H9 (cell line): ENCODE results near the gene KCNAB2. TPM values are rescaled to one million over a fixed set of nuclear protein-coding genes. Genes with fewer than 3 reads are reported as not detected.

Experiments used
- DNase-seq: peaks from one replicate; pipeline ENCODE4 v3.0.0-alpha.2; 2017
- H2AFZ ChIP-seq: one replicate; pipeline ENCODE4 v1.6.1; 2013; ENCODE audit warnings: mild to moderate bottlenecking, low read length, control low read depth, moderate library complexity
- H2AK5ac ChIP-seq: 2 replicates; pipeline ENCODE4 v1.6.1; 2013; ENCODE audit warnings: low read length, control low read depth, mixed read lengths; ENCODE audit not compliant: insufficient read length
- H2BK120ac ChIP-seq: one replicate; pipeline ENCODE4 v1.6.1; 2013; ENCODE audit warnings: low read depth, mild to moderate bottlenecking, low read length, control low read depth, inconsistent platforms; ENCODE audit not compliant: poor library complexity, severe bottlenecking
- H2BK12ac ChIP-seq: 2 replicates; pipeline ENCODE4 v1.6.1; 2013; ENCODE audit warnings: low read length, control low read depth, mixed read lengths, low read depth; ENCODE audit not compliant: insufficient read length
- H2BK15ac ChIP-seq: 2 replicates; pipeline ENCODE4 v1.6.1; 2013; ENCODE audit warnings: low read depth, low read length, control low read depth
- H2BK20ac ChIP-seq: one replicate; pipeline ENCODE4 v1.6.1; 2013; ENCODE audit warnings: low read depth, mild to moderate bottlenecking, low read length, control low read depth, inconsistent platforms; ENCODE audit not compliant: poor library complexity, severe bottlenecking
- H2BK5ac ChIP-seq: 2 replicates; pipeline ENCODE4 v1.6.1; 2013; ENCODE audit warnings: low read length, control low read depth, mixed read lengths; ENCODE audit not compliant: insufficient read length
- H3K14ac ChIP-seq: 2 replicates; pipeline ENCODE4 v1.6.1; 2013; ENCODE audit warnings: low read length, control low read depth; ENCODE audit not compliant: insufficient read depth
- H3K18ac ChIP-seq: 2 replicates; pipeline ENCODE4 v1.6.1; 2013; ENCODE audit warnings: low read depth, mild to moderate bottlenecking, mixed read lengths, low read length, control low read depth; ENCODE audit not compliant: insufficient read length
- H3K23ac ChIP-seq: 2 replicates; pipeline ENCODE4 v1.6.1; 2013; ENCODE audit warnings: low read length, control low read depth, mixed read lengths, low read depth; ENCODE audit not compliant: insufficient read length
- H3K23me2 ChIP-seq: 2 replicates; pipeline ENCODE4 v1.6.1; 2013; ENCODE audit warnings: low read depth, mild to moderate bottlenecking, mixed read lengths, low read length, control low read depth; ENCODE audit not compliant: insufficient read length, poor library complexity, severe bottlenecking
- H3K27ac ChIP-seq: 2 replicates; pipeline ENCODE4 v1.5.1; 2013; ENCODE audit warnings: low read length, control low read depth, mixed read lengths, low read depth; ENCODE audit not compliant: insufficient read length
- H3K27me3 ChIP-seq: 2 replicates; pipeline ENCODE4 v1.6.1; 2013; ENCODE audit warnings: low read length, control low read depth, inconsistent platforms; ENCODE audit not compliant: insufficient read depth
- H3K4ac ChIP-seq: 2 replicates; pipeline ENCODE4 v1.6.1; 2013; ENCODE audit warnings: low read depth, mild to moderate bottlenecking, control low read depth, inconsistent platforms, low read length, moderate library complexity
- H3K4me1 ChIP-seq: 2 replicates; pipeline ENCODE4 v1.6.1; 2013; ENCODE audit warnings: low read length, control low read depth, inconsistent platforms; ENCODE audit not compliant: insufficient read depth
- H3K4me2 ChIP-seq: 2 replicates; pipeline ENCODE4 v1.6.1; 2013; ENCODE audit warnings: low read length, control low read depth, mixed read lengths; ENCODE audit not compliant: insufficient read length, insufficient read depth
- H3K56ac ChIP-seq: 2 replicates; pipeline ENCODE4 v1.6.1; 2013; ENCODE audit warnings: low read depth, mild to moderate bottlenecking, mixed read lengths, low read length, control low read depth; ENCODE audit not compliant: insufficient read length
- H3K79me1 ChIP-seq: 2 replicates; pipeline ENCODE4 v1.6.1; 2013; ENCODE audit warnings: low read depth, mild to moderate bottlenecking, moderate library complexity, low read length, control low read depth, inconsistent platforms; ENCODE audit not compliant: insufficient read depth, poor library complexity, severe bottlenecking
- H3K79me2 ChIP-seq: 2 replicates; pipeline ENCODE4 v1.6.1; 2013; ENCODE audit warnings: low read length, control low read depth, inconsistent platforms; ENCODE audit not compliant: insufficient read depth
- H3K9ac ChIP-seq: 2 replicates; pipeline ENCODE4 v1.6.1; 2013; ENCODE audit warnings: low read length, control low read depth, mixed read lengths; ENCODE audit not compliant: insufficient read length; ENCODE audit errors: extremely low read depth
- H3K9me3 ChIP-seq: one replicate; pipeline ENCODE4 v1.6.1; 2013; ENCODE audit warnings: low read depth, low read length, inconsistent platforms; ENCODE audit not compliant: control insufficient read depth
- H3T11ph ChIP-seq: one replicate; pipeline ENCODE4 v1.6.1; 2013; ENCODE audit warnings: mild to moderate bottlenecking, low read length, control low read depth, inconsistent platforms
- H4K20me1 ChIP-seq: one replicate; pipeline ENCODE4 v1.6.1; 2013; ENCODE audit not compliant: control insufficient read depth, insufficient read length, insufficient read depth
- H4K5ac ChIP-seq: 2 replicates; pipeline ENCODE4 v1.6.1; 2013; ENCODE audit warnings: low read depth, mild to moderate bottlenecking, mixed read lengths, low read length, control low read depth; ENCODE audit not compliant: insufficient read length
- H4K8ac ChIP-seq: replicated peaks from 2 replicates; pipeline ENCODE4 v1.6.1; 2013; ENCODE audit warnings: low read length, control low read depth, mixed read lengths, low read depth; ENCODE audit not compliant: insufficient read length
- H4K91ac ChIP-seq: 2 replicates; pipeline ENCODE4 v1.6.1; 2013; ENCODE audit warnings: low read depth, mild to moderate bottlenecking, moderate library complexity, mixed read lengths, low read length, control low read depth; ENCODE audit not compliant: insufficient read length
- H3K27ac Mint-ChIP-seq, 3 experiments: 2 replicates in 2 of 3; 3 replicates in 1 of 3; pipeline ENCODE4 v1.8.0; 2020 to 2021; ENCODE audit warnings: mixed read lengths in 3 of 3, mild to moderate bottlenecking in 1 of 3, moderate library complexity in 1 of 3
- H3K27me3 Mint-ChIP-seq: 2 replicates; pipeline ENCODE4 v1.8.0; 2021; ENCODE audit warnings: low read depth, mild to moderate bottlenecking, moderate library complexity, mixed read lengths
- H3K36me3 Mint-ChIP-seq, 3 experiments: 2 replicates in 2 of 3; 3 replicates in 1 of 3; pipeline ENCODE4 v1.8.0; 2020 to 2021; ENCODE audit warnings: low read depth in 3 of 3, mixed read lengths in 3 of 3; ENCODE audit not compliant: insufficient read depth in 1 of 3
- H3K4me1 Mint-ChIP-seq, 2 experiments: 2 replicates each; pipeline ENCODE4 v1.8.0; 2020; ENCODE audit warnings: mixed read lengths in 2 of 2
- H3K4me3 Mint-ChIP-seq, 2 experiments: 2 replicates in 1 of 2; 3 replicates in 1 of 2; pipeline ENCODE4 v1.8.0; 2020 to 2021; ENCODE audit warnings: mild to moderate bottlenecking in 2 of 2, mixed read lengths in 2 of 2, moderate library complexity in 1 of 2
- H3K9me3 Mint-ChIP-seq, 2 experiments: 2 replicates in 1 of 2; 3 replicates in 1 of 2; pipeline ENCODE4 v1.8.0; 2020; ENCODE audit warnings: mild to moderate bottlenecking in 2 of 2, mixed read lengths in 2 of 2, moderate library complexity in 1 of 2
- CTCF ChIP-seq: fragments of 200-600 bp; sonication (generic); conservative IDR thresholded peaks from 3 replicates; pipeline ENCODE4 v1.8.0; 2021; ENCODE audit warnings: antibody characterized with exemption, mild to moderate bottlenecking
- WGBS: extraction: QIAGEN DNeasy Blood & Tissue Kit; methylation state at CpG from one replicate; pipeline ENCODE4 v1.1.7; 2013; ENCODE audit warnings: missing lambda C conversion rate, low lambda C conversion rate, mixed read lengths; ENCODE audit not compliant: insufficient read length; ENCODE audit errors: extremely low coverage; 5-methylcytosine and 5-hydroxymethylcytosine counted together
- total RNA-seq: library from RNA; stranded (reverse); gene quantifications from 2 replicates; pipeline ENCODE4 v1.2.1, GENCODE V29; 2021

The KCNAB2 gene
- total RNA-seq, 1 experiment from 2014 or later, result 8.3 TPM

DNA sequence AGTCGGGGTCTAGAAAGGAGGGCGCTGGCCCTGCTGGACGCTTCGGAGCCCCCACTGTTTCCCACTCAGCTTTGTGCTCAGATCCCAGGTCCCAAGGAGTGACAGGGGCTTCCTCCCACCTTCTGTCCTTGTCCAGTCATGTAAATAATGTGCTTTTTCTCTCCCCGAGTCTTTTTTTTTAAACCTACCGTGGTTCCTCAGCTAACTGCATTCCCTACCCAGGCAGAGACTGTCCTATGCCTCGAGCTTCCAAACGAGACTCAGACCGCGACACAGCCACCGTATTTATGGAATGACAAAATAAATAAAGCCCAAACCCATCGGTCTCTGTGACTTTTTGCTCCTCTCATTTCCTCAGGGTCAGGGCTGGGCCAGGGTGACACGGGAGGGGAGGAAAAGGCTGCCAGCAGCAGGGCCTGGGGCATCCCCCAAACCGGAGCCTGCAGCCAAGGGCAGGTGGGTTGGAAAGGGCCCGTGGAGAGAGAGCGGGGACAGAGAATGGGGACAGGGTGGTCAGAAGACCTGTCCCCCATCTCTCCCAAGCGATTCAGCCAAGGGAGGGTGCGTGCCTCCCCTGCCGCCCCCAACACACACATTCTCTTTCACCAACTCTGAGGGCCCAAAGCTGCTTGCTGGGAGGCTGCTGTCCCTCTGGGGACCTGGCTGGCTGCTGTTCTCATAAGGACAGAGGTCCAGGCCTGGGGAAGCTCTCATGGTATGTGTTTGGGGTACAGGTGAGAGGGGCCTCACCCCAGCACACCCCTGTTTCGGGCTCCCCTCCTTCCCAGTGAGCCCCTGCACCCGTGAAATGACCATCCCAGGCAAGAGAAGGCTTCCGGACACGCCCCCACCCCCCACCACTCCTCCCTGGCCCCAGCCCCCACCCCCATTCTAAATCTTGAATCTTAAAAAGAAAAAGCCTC is 55.4 kb downstream of the KCNAB2 start:
- Histone ChIP-seq H3K23ac (no peak overlapping the region), H3K9me3 (no peaks in the 10 kb centered on the region), H3K18ac (no peak overlapping the region), H4K20me1 (peaks cover 3% of the 10 kb centered on the region), H4K91ac (no peak overlapping the region), H2BK15ac (no peak overlapping the region), H2BK5ac (no peak overlapping the region), H3K4me2 (no peak overlapping the region), H2BK120ac (no peak overlapping the region), H2AK5ac (no peak overlapping the region), H3K4ac (no peak overlapping the region), H4K8ac (no peak overlapping the region), H3K14ac (no peak overlapping the region), H2BK20ac (no peak overlapping the region), H3K4me1 (no peaks in the 10 kb centered on the region), H3K27ac (no peak overlapping the region), H3K23me2 (no peaks in the 10 kb centered on the region), H2BK12ac (no peak overlapping the region), H3K79me1 (no peaks in the 10 kb centered on the region), H3K79me2 (no peaks in the 10 kb centered on the region), H3K56ac (no peak overlapping the region), H3K27me3 (no peaks in the 10 kb centered on the region), H4K5ac (no peak overlapping the region), H3T11ph (no peak overlapping the region), H2AFZ (no peak overlapping the region), H3K9ac (no peak overlapping the region)
- no CpG with 5 or more reads among the region's 23 CpGs for WGBS
- Mint-ChIP-seq H3K27ac (peak overlapping the region in 2 of 3 experiments; percentile 36 to 39; a peak in 2 of 7 replicates), H3K27me3 (no peaks in the 10 kb centered on the region; the same call in 1 of the 2 replicates), H3K4me3 (no peak overlapping the region), H3K36me3 (no peaks in the 10 kb centered on the region; a peak in 1 of 7 replicates), H3K9me3 (no peaks in the 10 kb centered on the region; a peak in 2 of 5 replicates), H3K4me1 (peaks cover 0 to 8% of the 10 kb centered on the region in 2 experiments; a peak in 2 of 4 replicates)
- DNase-seq, result no peak
- TF ChIP-seq CTCF, result no peak
